Skeletal muscle cell (primary cell): ENCODE results near the gene FAM13C.

Experiments used
- DNase-seq: peaks from one replicate; pipeline ENCODE4 v3.0.0-alpha.2; 2010; ENCODE audit warnings: low read depth
- H3K4me3 ChIP-seq: 2 replicates; pipeline ENCODE4 v1.5.1; 2011; ENCODE audit warnings: low read depth, mild to moderate bottlenecking, control low read depth, low read length, moderate library complexity

The FAM13C gene

GRCh38 chr10:59284118-59284975 lies 78.0 kb downstream of the FAM13C start:
- no peak overlapping the region for H3K4me3 ChIP-seq

DNA sequence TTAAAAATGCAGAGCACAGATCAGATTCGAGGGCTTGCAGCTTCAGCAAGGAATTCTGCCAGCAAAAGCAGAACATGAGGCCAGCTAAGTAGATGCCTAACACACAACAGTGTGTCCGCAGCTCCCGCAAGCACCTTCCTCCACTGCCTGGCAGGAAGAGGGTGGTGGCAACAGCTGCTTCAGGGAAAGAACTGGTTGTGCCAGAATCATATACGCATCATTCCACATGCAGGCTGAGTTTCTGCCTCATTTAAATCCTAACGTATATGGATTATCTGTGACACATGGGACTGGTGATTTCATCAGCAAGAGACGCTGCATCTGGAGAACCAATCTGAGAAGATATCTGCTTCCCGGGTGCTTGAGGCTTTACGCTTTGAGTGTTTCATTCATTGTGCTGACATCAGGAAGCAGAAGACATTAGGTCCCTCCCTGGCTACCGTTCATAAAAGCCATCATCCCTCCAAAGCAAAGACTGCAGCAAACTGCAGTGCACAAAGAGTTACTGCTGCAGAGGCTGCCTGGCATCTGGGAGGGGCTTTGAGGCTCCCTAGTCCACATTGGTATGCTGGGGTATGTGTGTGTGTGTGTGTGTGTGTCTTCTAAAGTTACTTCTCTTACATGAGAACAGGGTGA lies 78.8 kb downstream of the FAM13C start:
- no peak overlapping the region for H3K4me3 ChIP-seq
- DNase-seq, result peak; percentile 32

More at GRCh38 chr10:59284118-59284975, 78.0 kb downstream of the FAM13C start:
- DNase-seq, result no peak

- no peak for DNase-seq
- no peak overlapping the region for H3K4me3 ChIP-seq
Observed at GRCh38 chr10:59281861-59282260, 80.5 kb downstream of the FAM13C start.

DNA sequence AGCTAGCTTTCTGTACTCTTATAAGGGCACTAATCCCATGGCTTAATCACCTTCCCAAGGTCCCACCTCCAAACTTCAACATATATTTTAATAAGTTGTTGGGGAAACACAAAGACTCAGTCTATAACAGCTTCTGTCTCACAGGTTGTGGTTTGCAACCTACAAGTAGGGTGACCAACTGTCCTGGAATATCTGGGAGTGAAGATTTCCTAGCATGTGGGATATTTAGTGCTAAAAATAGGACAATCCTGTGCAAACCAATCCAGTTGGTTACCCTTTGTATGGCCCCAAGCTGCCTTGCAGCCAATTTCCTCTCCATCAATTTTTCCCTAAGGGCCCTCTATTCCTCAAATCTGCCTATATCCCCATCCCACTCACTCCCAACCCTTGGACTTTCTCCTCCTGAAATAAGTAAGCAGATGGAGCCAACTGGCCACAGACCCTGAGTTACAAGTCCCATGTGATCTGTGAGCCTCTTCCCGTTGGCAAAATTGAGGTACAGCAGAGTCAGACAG lies 82.3 kb downstream of the FAM13C start:
- no peak for DNase-seq
- H3K4me3 ChIP-seq, result no peak overlapping the region

GRCh38 chr10:59279476-59279875 lies 82.9 kb downstream of the FAM13C start:
- H3K4me3 ChIP-seq, result no peak overlapping the region
- DNase-seq, result no peak

DNA sequence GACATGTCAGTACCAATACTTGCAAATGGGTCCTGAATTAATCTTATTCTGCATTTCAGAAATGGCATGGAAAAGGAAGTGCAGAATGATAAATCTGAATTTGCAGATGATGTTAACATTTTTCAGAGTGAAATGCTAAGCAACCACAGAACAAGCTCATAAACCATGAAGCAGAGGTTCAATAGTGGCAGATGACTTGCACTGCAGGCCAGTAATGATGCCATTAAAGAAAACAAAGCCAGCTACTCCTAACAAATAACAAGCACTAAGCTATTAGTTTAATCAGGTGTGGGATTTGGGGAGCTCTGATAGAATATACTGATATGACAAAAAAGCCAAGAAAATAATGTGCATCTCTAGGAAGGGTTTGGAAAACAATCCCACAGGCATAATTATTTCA lies 85.4 kb downstream of the FAM13C start:
- DNase-seq, result no peak
- H3K4me3 ChIP-seq, result no peak overlapping the region

GRCh38 chr10:59276133-59276532 lies 86.2 kb downstream of the FAM13C start:
- no peak overlapping the region for H3K4me3 ChIP-seq
- no peak for DNase-seq

DNA sequence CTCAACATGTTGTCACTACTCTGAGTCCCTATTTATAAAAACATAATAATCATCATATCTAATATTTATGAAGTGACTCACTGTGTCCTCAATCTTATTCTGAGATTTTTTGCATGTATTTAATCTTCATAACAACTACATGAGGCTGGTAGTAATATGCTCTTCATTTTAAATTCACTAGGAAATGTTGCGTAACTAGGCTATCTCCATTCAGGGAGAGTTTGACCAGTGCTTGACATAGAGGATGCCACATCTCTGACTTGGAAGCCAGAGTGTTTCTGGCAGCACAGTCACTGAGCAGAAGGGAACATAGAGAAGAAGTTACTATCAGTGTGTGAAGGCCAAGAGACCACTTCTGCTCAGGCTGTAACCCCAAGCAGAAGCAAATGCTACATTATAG lies 88.9 kb downstream of the FAM13C start:
- H3K4me3 ChIP-seq, result no peak overlapping the region
- DNase-seq, result no peak

GRCh38 chr10:59272061-59272460 lies 90.3 kb downstream of the FAM13C start:
- no peak for DNase-seq
- H3K4me3 ChIP-seq, result no peak overlapping the region

DNA sequence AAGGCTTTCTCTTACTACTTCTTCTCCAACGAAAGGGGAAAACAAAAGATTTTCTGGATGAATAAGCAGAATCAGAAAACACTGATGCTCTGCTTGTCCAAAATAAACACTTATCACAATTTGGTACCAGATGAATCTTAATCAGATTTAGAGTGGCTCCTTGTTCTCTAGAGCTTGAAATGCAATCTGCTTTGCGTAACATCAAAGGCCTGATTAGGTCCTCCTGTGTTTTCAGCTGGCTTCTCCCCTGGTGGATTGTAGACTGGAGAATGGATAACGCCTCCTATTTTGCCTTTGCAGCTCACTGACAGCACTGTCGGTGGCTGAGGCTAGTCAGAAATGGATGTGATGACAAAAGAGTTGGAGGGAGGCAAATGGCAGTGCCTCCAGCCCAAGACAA lies 91.2 kb downstream of the FAM13C start:
- H3K4me3 ChIP-seq, result no peak overlapping the region

GRCh38 chr10:59270492-59270891 lies 91.9 kb downstream of the FAM13C start:
- no peak overlapping the region for H3K4me3 ChIP-seq
- no peak for DNase-seq

More for the DNA sequence above, 91.2 kb downstream of the FAM13C start:
- no peak for DNase-seq

DNA sequence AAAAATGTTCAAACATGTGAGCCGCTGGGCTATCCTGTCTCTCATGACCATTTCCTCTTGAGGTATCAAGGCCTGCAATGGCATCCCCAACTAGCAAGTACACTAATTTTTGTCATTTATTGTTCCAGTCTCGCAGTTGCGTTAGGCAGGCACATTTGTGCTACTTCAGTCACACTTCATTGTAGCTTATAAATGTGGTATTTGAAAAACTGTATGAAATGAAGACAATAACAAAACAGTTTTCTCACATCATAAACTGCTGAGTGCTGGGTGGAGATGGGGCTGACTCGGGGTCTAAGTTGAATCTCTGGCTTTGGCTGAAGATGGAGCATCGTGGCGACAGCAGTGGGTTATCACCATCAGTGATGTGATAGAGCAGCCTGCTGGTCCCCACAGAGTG lies 92.7 kb downstream of the FAM13C start:
- H3K4me3 ChIP-seq, result no peak overlapping the region
- no peak for DNase-seq

- H3K4me3 ChIP-seq, result no peak overlapping the region
- no peak for DNase-seq
Observed at GRCh38 chr10:59268460-59268859, 93.9 kb downstream of the FAM13C start.

- no peak overlapping the region for H3K4me3 ChIP-seq
- no peak for DNase-seq
Observed at GRCh38 chr10:59266321-59266720, 96.0 kb downstream of the FAM13C start.

DNA sequence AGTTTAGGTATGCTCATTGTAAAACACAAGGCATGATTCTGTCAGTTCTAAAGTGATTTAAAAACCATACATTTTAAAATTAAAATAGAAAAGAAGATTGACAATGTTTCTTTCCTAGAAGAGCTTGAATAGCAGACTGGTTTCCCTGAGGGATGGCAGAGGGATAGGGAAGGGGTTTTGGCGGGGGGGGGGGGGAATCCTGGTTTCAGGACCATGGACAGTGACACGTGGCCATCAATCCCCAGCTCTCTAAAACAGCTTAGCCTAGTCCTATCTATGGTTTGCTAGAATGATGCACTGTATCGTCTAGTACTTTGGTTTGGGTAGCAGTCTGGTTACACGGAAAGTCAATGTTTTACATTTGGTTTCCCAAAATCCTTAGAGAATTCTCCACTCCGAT lies 97.2 kb downstream of the FAM13C start:
- no peak for DNase-seq
- no peak overlapping the region for H3K4me3 ChIP-seq

GRCh38 chr10:59258890-59259289 lies 103.5 kb downstream of the FAM13C start:
- DNase-seq, result no peak
- no peak overlapping the region for H3K4me3 ChIP-seq

GRCh38 chr10:59257224-59257623 lies 105.1 kb downstream of the FAM13C start:
- DNase-seq, result no peak
- H3K4me3 ChIP-seq, result no peak overlapping the region

DNA sequence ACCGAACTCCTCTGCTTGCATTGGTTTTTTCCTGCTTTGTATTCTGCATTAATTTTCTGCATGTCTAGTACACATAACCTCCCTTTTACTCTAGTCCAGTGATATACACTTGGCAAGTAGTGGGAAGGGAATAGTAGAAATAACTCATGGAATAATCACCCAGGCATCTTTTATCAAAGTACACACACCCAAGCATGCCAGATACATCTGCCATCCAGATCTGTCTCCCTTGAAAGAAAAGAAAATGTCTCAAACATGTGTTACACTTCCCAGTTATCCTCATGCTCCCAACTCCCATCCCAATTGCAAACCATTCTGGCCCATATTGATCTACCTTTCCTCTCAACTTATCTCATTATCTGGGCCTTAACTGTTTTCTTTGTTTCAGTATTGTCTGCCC lies 106.9 kb downstream of the FAM13C start:
- DNase-seq, result no peak
- no peak overlapping the region for H3K4me3 ChIP-seq

GRCh38 chr10:59252491-59252890 lies 109.9 kb downstream of the FAM13C start:
- H3K4me3 ChIP-seq, result no peak overlapping the region
- no peak for DNase-seq

- no peak for DNase-seq
Observed at GRCh38 chr10:59245686-59246085, 116.7 kb downstream of the FAM13C start.

DNA sequence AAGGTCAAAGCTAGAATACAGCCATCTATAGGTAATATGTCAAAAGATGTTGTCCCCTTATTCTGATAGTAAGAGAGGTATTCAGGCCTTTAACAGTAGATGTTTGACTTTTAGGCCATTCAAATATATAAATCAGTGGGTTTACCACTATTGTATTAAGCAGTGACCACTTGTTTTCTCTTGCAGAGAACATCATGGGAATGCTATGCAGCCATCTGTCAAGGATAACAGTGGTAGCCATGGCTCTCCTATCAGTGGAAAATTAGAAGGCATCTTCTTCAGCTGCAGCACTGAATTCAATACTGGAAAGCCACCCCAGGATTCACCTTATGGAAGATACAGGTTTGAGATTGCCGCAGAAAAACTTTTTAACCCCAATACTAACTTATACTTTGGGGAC lies 117.5 kb downstream of the FAM13C start:
- no peak for DNase-seq
- no peak overlapping the region for H3K4me3 ChIP-seq

More at GRCh38 chr10:59245686-59246085, 116.7 kb downstream of the FAM13C start:
- H3K4me3 ChIP-seq, result no peak overlapping the region
